Activated gamma-delta T cell (primary cell): ENCODE measurements around the gene PAK1.
"Not testable (repeated sequence)": the region's sequence is repeated elsewhere in the genome, so short reads cannot be mapped to it uniquely, and the experiment has no call there.

Source experiments
- DNase-seq: peaks from one replicate; lab custom pipeline; 2025; lab: John Stamatoyannopoulos, UW
- total RNA-seq, 2 donors: gene quantifications; one replicate each; lab custom pipeline; 2026; lab: John Stamatoyannopoulos, UW

PAK1 gene
- total RNA-seq = 17.6 to 29.5 reads per million in 2 donors

DNA sequence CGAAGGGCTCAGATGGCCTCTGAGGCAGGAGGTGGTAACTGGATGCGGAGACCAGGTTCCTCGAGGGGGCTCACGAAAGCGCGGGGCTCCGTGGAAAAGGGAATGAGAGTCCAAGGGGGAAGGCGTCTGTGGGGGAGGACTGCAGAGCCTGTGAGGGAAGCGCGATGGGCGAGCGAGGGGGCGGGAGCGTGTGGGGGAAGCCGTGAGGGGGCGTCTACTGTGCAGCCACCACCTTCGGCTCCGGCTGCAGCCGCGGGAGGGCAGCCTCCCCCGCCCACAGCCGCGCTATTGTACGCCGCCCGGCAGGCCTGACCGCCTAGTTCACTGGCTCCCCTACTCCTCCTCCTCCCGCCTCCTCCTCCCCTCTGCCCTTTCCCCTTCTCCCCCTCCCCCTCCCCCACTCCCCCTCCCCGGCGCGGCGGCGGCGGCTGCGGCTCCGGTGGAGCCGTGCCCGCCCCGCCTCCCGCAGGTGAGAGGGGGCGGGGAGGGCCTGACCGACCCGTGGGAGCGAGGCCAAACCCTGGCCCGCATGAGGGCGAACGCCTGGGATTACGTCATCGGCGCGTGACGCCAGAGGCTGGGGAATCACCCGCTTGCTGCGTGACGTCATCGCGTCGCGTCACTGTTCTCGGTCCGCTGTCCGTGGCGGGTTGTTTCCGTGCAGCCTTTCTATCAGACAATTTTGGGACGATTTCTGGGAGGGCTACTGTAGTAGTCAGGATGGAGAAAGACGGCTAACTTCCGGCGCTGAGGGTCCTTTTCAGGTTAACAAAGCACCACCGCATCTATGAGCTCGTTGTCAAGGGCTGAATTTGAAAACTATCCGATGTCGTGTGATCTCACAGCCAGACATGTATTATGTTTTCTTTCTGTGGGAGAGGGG lies at the start of gene PAK1:
TSS of gene PAK1 (minus strand) at position 294 of the 883 bp plus-strand sequence. CDS start 81,574 bp downstream, outside the sequence.
- peak; percentile 88 for DNase-seq

GRCh38 chr11:77522215-77522614 lies 48.3 kb upstream of the PAK1 start:
- DNase-seq = no peak

DNA sequence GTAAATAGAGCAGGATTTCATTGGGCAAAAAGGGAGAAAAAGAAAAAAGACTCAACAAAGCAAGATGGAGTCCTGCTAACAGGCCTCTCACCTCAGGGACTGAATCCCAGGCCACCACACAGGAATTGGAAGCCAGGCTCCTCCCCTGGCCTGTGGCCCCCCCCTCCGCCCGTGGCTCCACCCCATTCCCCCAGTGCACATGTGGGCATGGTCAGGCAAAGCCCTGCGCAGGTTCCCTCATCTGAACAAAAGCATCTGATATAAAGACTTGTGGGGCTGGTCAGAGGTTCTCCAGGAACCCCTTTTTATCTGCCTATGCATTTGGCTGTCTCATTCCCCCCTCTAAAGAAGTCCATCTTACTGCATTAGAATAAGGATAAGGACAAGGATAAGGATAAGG lies 46.0 kb upstream of the PAK1 start:
- DNase-seq = no peak

DNA sequence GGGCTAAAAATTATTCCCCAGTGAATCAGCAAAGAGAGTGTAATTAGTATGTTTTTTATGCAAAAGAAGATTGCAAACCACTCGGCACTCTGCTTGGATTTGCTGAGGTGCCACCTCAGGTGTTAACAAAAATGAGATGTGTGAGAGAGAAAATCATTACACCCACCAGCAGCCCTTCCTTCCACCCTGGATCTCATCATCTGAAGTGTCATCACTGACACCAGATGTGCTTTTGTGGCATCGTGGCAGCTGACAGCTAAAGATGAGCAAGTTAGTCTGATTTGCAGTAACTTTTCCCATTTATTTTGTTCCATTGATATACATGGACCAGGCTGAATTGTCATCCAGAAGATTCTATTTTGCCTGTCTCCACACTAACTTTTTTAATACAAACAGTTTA lies 44.6 kb upstream of the PAK1 start:
- DNase-seq = no peak

DNA sequence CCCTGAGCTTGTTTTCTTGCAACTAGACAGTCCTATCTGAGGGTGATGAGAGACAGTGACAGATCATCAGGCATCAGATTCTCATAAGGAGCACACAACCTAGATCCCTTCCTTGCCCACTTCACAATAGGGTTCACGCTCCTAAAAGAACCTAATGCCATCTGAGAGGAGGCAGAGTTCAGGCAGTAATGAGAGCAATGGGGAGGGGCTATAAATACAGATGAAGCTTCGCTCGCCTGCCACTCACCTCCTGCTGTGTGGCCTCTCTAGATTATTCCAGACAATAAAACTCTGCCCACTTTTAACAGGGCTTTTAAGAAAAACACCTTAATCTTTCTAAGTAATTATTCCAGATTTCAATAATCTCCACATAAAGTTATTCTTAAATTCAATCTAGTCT lies 43.9 kb upstream of the PAK1 start:
- DNase-seq = no peak

DNA sequence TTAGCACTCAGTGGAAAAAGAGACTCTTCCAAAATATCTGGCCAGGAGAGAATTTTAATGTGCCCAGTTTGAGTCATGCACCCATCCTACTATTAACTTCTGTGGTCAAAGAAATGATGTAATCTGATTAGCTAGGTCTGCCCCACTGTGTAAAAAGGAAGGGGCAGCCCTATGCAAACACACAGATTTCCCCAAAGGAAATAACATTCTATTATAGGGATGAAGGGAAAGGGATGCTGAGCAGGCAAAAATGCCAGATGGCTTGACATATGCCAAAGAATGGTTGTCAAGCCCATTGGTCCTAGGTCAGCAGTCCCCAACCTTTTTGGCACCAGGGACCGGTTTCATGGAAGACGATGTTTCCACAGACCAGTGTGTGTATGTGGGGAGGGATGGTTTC lies 43.3 kb upstream of the PAK1 start:
- DNase-seq = no peak

GRCh38 chr11:77515483-77515882 lies 41.6 kb upstream of the PAK1 start:
- DNase-seq = no peak

- no peak for DNase-seq
These were observed 41.2 kb upstream of the PAK1 start for GRCh38 chr11:77515063-77515462.

- DNase-seq = no peak
These were observed 38.2 kb upstream of the PAK1 start for GRCh38 chr11:77512092-77512491.

- no peak for DNase-seq
These were observed 37.0 kb upstream of the PAK1 start for GRCh38 chr11:77510851-77511250.

- DNase-seq = no peak
These were observed 36.2 kb upstream of the PAK1 start for GRCh38 chr11:77510095-77510494.

DNA sequence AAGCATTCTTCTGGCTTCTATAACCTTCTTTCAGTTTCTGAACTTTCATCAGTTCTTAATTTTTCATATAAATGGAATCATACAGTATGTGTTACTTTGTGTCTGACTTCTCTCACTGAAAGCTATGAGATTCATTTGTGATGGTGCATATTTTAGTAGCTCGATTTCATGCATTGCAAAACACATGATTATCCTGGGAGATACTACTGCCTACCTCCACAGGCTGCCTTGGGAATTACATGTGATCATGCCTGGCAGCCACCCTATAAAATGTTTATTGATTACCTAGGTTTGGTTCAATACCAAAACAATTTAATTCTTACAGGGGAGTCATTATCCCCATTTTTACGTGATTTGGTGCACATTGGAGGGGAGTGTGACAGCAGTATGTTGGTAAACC lies 34.1 kb upstream of the PAK1 start:
- no peak for DNase-seq

DNA sequence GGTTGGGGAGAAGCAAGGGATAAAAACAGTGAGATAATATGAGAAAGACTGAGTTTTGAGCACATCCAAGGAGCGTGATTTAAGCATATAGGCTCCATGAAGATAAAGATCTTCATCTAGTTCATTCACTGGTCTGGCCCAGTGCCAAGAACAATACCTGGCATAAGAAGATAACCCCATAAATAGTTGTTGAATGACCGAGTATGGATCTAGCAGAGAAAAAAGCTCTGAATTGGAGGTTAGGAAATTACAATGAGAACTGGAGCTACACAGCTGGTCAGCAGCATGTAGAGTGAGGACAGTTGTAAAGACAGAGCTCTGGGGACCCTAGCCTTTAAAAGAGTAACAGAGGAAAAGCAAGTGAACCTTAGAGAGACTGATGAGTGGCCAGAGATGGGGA lies 33.0 kb upstream of the PAK1 start:
- DNase-seq = no peak

- DNase-seq = no peak
These were observed 32.1 kb upstream of the PAK1 start for GRCh38 chr11:77505956-77506355.

- DNase-seq = no peak
These were observed 29.1 kb upstream of the PAK1 start for GRCh38 chr11:77503006-77503405.

DNA sequence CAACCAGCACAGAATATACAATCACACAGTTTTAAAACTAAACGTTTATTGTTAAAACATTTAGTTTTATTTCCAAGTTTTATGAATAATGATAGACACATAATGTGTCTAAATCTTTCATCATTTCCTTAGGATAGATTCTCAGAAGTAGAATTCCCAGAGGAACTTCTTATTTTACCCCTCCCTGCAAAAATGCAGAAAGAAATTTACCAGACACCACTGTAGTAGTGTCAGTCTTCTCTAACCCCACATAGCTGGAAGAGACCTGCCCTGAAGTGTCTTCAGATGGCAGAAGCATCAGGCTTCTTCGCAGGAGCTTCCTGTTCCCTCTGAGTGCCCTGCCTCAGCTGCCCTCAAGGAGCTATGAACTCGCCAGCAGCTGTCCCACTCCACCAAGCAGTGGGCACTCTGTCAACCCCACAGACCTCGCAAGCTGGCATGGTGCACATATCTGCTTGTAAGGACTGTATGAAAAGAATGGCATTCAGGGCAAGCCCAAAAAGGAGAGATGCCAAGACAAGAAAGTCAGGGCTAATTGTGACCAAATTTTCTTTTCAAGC lies 28.5 kb upstream of the PAK1 start:
- DNase-seq = no peak

DNA sequence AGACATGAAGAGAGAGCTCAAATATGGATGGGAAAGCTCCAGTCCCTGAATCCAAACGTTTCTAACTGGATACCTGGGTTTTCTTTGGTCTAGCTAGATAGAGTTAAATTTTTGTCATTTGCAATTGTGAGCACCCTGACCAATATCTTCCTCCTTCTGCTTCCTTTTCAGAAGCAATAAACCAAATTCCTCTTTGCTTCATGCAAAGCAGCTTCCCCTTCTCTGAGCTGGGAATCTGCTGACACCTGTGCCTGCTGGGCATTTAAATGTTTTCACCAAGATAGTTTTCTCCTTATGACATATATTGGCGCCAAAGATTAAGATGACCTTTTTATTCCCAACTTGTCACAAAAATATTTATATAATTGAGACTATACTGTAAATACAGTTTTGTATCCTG lies 27.9 kb upstream of the PAK1 start:
- DNase-seq = no peak

DNA sequence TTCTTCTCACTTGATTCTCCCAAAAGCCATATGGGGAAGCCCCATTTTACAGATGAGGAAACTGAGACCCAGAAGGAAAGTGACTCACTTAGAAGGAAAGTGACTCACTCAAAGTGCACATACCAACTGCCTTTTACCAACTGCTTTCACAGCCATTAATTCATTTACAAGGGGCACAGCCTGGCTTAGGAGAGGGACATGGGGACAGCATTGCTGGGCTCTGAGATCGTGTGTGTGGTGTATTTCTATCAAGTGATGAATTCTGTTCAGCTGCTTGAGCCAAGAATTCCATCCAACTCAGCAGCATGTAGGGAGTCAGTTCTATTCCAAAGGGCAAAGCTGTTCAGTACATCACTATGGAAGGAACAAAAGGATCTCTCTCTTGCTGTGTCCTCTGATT lies 23.5 kb upstream of the PAK1 start:
- no peak for DNase-seq

DNA sequence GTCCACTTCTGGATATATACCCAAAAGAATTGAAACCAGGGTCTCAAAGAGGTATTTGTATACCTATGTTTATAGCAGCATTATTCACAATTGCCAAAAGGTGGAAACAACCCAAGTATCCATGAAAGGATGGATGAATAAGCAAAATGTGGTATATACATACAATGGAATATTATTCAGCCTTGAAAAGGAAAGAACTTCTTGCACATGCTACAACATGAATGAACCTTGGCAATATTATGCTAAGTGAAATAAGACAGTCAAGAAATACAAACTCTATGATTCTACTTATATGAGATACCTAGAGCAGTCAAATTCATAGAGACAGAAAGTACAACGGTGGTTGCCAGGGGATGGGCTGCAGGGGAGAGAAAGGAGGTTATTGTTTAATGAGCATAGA lies 21.6 kb upstream of the PAK1 start:
- no peak for DNase-seq

DNA sequence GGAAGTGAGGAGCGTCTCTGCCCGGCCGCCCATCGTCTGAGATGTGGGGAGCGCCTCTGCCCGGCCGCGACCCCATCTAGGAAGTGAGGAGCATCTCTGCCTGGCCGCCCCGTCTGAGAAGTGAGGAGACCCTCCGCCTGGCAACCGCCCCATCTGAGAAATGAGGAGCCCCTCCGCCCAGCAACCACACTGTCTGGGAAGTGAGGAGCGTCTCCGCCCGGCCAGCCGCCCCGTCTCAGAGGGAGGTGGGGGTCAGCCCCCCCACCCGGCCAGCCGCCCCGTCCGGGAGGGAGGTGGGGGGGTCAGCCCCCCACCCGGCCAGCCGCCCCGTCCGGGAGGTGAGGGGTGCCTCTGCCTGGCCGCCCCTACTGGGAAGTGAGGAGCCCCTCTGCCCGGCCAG lies 16.1 kb upstream of the PAK1 start:
- DNase-seq = not testable (repeated sequence)

GRCh38 chr11:77487790-77488189 lies 13.9 kb upstream of the PAK1 start:
- no peak for DNase-seq

- no peak for DNase-seq
These were observed 6.0 kb upstream of the PAK1 start for GRCh38 chr11:77479746-77480352.

DNA sequence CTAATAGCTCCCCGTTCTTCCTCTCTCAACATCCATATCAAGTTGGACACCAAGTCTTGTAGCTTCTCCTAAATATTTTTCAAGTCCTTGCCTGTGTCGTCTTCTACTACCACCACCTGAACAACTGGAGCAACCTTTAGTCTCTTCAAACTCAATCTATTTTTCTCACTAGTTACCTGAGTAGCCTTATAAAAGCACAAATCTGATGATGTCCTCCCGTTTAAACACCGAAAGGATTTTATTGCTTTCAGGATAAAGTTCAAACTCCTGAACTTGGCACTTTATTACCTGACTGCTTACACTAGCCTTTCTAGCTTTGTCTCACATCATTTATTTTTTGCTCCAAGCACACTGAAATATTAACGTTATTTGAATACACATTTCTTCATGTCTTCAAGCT lies 1.3 kb upstream of the PAK1 start:
- no peak for DNase-seq
